Panc1 (cell line): ENCODE data around the gene POLE3.

Experiments
- CTCF ChIP-seq: fragments of 450-650 bp; IDR thresholded peaks from 2 replicates; pipeline ENCODE4 v1.5.1; 2017; ENCODE audit warnings: mild to moderate bottlenecking
- POLR2AphosphoS5 ChIP-seq: IDR thresholded peaks from 2 replicates; pipeline ENCODE4 v1.6.1; 2012; ENCODE audit warnings: mild to moderate bottlenecking, low read depth, low read length, moderate library complexity
- SIN3A ChIP-seq: IDR thresholded peaks from 2 replicates; pipeline ENCODE4 v1.6.1; 2012; ENCODE audit warnings: low read depth, mild to moderate bottlenecking, low read length, moderate library complexity, borderline replicate concordance; ENCODE audit not compliant: insufficient read depth

GRCh38 chr9:113416149-113416721 lies 5.8 kb upstream of the POLE3 start:
- TF ChIP-seq CTCF (no peak), POLR2AphosphoS5 (no peak), SIN3A (no peak)
